Endothelial cell of umbilical vein (primary cell): ENCODE measurements around the gene IRF8. TPM values are rescaled to one million over a fixed set of nuclear protein-coding genes. Genes with fewer than 3 reads are reported as not detected.

Experiments
- BruUV-seq: library from RNA; stranded (reverse); fragments of 400-500 nt; replicated peaks from 2 replicates; lab custom pipeline; 2021; lab: Mats Ljungman, UMichigan
- CTCF ChIA-PET: fragments of 300-600, 350-600 bp; sonication (Branson Sonifier 250); formaldehyde crosslinking; loops from one replicate; lab custom pipeline; 2021; ENCODE audit warnings: antibody characterized with exemption, inconsistent platforms; lab: Charles Lee
- POLR2A ChIA-PET: fragments of 300-600, 350-600 bp; sonication (Branson Sonifier 250); formaldehyde crosslinking; loops from one replicate; lab custom pipeline; 2021; ENCODE audit warnings: antibody characterized with exemption, inconsistent platforms; lab: Charles Lee
- DNase-seq: peaks from one replicate; pipeline ENCODE4 v3.0.0-alpha.2; 2011; ENCODE audit warnings: low read depth, low spot score
- FAIRE-seq: peaks from 2 replicates; lab custom pipeline; 2011; peaks lifted over from hg19 to GRCh38; lab: Jason Lieb, UNC
- H2AFZ ChIP-seq: 2 replicates; pipeline ENCODE4 v1.6.0; 2012; ENCODE audit warnings: low read depth, low read length, control low read depth, inconsistent platforms
- H3K27ac ChIP-seq: 2 replicates; pipeline ENCODE4 v1.5.1; 2011; ENCODE audit warnings: low read depth, mild to moderate bottlenecking, control low read depth, low read length, moderate library complexity; ENCODE audit not compliant: insufficient read depth
- H3K27me3 ChIP-seq, 2 experiments: 2 replicates each; pipeline versions ENCODE4 v1.6.0 to v1.6.1; 2011; ENCODE audit warnings: low read length in 2 of 2, mixed read lengths in 1 of 2; ENCODE audit not compliant: control insufficient read depth in 2 of 2, insufficient read depth in 2 of 2
- H3K36me3 ChIP-seq, 2 experiments: 2 replicates in 1 of 2; 3 replicates in 1 of 2; pipeline ENCODE4 v1.5.1; 2011; ENCODE audit warnings: low read length in 2 of 2, mild to moderate bottlenecking in 1 of 2, moderate library complexity in 1 of 2; ENCODE audit not compliant: control insufficient read depth in 2 of 2, insufficient read depth in 2 of 2; ENCODE audit errors: extremely low read depth in 1 of 2
- H3K4me1 ChIP-seq: 3 replicates; pipeline ENCODE4 v1.5.1; 2011; ENCODE audit warnings: mild to moderate bottlenecking, low read length; ENCODE audit not compliant: control insufficient read depth, insufficient read depth; ENCODE audit errors: extremely low read depth
- H3K4me2 ChIP-seq: 2 replicates; pipeline ENCODE4 v1.6.1; 2011; ENCODE audit warnings: low read length, control low read depth, mixed read lengths; ENCODE audit not compliant: insufficient read depth
- H3K4me3 ChIP-seq, 3 experiments: fragments of 200-600 bp in 1 of 3; sonication (generic), shearing (Covaris generic) in 1 of 3; replicated peaks in 1 of 3; 2 replicates each; pipeline ENCODE4 v1.5.1; 2011 to 2016; ENCODE audit warnings: control low read depth in 3 of 3, low read length in 3 of 3, mild to moderate bottlenecking in 2 of 3, inconsistent platforms in 1 of 3, low read depth in 1 of 3, moderate library complexity in 1 of 3; ENCODE audit not compliant: insufficient read depth in 1 of 3
- H3K79me2 ChIP-seq: 2 replicates; pipeline ENCODE4 v1.6.0; 2012; ENCODE audit warnings: low read length, inconsistent platforms; ENCODE audit not compliant: control insufficient read depth, insufficient read depth
- H3K9ac ChIP-seq: replicated peaks from 2 replicates; pipeline ENCODE3; 2011; ENCODE audit warnings: low read length, control low read depth; ENCODE audit not compliant: insufficient read depth; ENCODE audit errors: extremely low read depth
- H3K9me1 ChIP-seq: replicated peaks from 3 replicates; pipeline ENCODE4 v1.6.0; 2011; ENCODE audit warnings: mild to moderate bottlenecking, low read length; ENCODE audit not compliant: control insufficient read depth, insufficient read depth; ENCODE audit errors: extremely low read depth
- H3K9me3 ChIP-seq: replicated peaks from 2 replicates; pipeline ENCODE4 v1.5.1; 2012; ENCODE audit warnings: low read length, inconsistent platforms; ENCODE audit not compliant: control insufficient read depth, insufficient read depth
- H4K20me1 ChIP-seq: replicated peaks from 2 replicates; pipeline ENCODE3; 2011; ENCODE audit warnings: mild to moderate bottlenecking, low read length; ENCODE audit not compliant: control insufficient read depth, insufficient read depth; ENCODE audit errors: extremely low read depth
- CTCF ChIP-seq, 2 donors: IDR thresholded peaks; 1 replicate in 1 of 2; 2 replicates in 1 of 2; pipeline ENCODE4 v1.5.1; 2011; ENCODE audit warnings: low read length in 2 of 2, mild to moderate bottlenecking in 2 of 2, moderate library complexity in 2 of 2, control low read depth in 1 of 2, inconsistent platforms in 1 of 2, low read depth in 1 of 2; ENCODE audit not compliant: insufficient read depth in 1 of 2; ENCODE audit errors: extremely low read depth in 1 of 2
- EZH2 ChIP-seq: IDR thresholded peaks from 2 replicates; pipeline ENCODE4 v1.6.1; 2012; ENCODE audit warnings: borderline replicate concordance, low read depth, mild to moderate bottlenecking, moderate library complexity, low read length, inconsistent platforms; ENCODE audit not compliant: severe bottlenecking
- FOS ChIP-seq: IDR thresholded peaks from 2 replicates; pipeline ENCODE4 v1.6.1; 2011; ENCODE audit warnings: mild to moderate bottlenecking, low read length, moderate library complexity, borderline replicate concordance; ENCODE audit not compliant: insufficient read depth
- GATA2 ChIP-seq: IDR thresholded peaks from 2 replicates; pipeline ENCODE4 v1.7.0; 2011; ENCODE audit warnings: low read depth, mild to moderate bottlenecking, moderate library complexity, mixed read lengths, low read length; ENCODE audit not compliant: insufficient read length, insufficient read depth
- JUN ChIP-seq: IDR thresholded peaks from 2 replicates; pipeline ENCODE4 v1.6.1; 2011; ENCODE audit warnings: borderline replicate concordance, low read depth; ENCODE audit not compliant: insufficient read length, insufficient read depth
- MAX ChIP-seq: IDR thresholded peaks from 2 replicates; pipeline ENCODE4 v1.6.1; 2011; ENCODE audit not compliant: insufficient read depth, insufficient read length
- MYC ChIP-seq: IDR thresholded peaks from one replicate; pipeline ENCODE4 v1.6.1; 2011; ENCODE audit warnings: mild to moderate bottlenecking, low read depth, low read length
- POLR2A ChIP-seq: IDR thresholded peaks from 2 replicates; pipeline ENCODE4 v1.6.1; 2012; ENCODE audit warnings: low read depth, mild to moderate bottlenecking, control low read depth, low read length
- POLR2AphosphoS5 ChIP-seq: IDR thresholded peaks from 2 replicates; pipeline ENCODE4 v1.6.1; 2012; ENCODE audit warnings: low read depth, mild to moderate bottlenecking, control low read depth, low read length, moderate library complexity; ENCODE audit not compliant: insufficient read depth
- dilution Hi-C: fragments of 300-500 bp; cut with MboI; formaldehyde crosslinking; loops from one replicate; pipeline ENCODE4 v1.15.0; 2019; ENCODE audit warnings: low sequenced_read_pairs; ENCODE audit not compliant: extremely low pct_ligation_motif_present
- intact Hi-C: fragments of 100-400 bp; cut with micrococcal nuclease; formaldehyde crosslinking; loops from one replicate; pipeline ENCODE4 v1.10.0; 2022
- polyA plus RNA-seq, 4 experiments: library from polyadenylated mRNA; depleted of rRNA in 3 of 4; stranded (reverse) in 3 of 4; unstranded in 1 of 4; fragments of >200 nt; gene quantifications; 2 replicates each; pipeline versions ENCODE4 v1.2.1 to v1.2.3, GENCODE V29; 2011 to 2012; ENCODE audit warnings: missing spikeins in 1 of 4
- total RNA-seq: library from RNA; stranded (reverse); gene quantifications from 2 replicates; pipeline ENCODE4 v1.2.3, GENCODE V29; 2021

The IRF8 gene
- total and polyA plus RNA-seq, 2 donors (not counting 3 experiments of a cell fraction or from before 2014, with no cell fraction given), result not detected

DNA sequence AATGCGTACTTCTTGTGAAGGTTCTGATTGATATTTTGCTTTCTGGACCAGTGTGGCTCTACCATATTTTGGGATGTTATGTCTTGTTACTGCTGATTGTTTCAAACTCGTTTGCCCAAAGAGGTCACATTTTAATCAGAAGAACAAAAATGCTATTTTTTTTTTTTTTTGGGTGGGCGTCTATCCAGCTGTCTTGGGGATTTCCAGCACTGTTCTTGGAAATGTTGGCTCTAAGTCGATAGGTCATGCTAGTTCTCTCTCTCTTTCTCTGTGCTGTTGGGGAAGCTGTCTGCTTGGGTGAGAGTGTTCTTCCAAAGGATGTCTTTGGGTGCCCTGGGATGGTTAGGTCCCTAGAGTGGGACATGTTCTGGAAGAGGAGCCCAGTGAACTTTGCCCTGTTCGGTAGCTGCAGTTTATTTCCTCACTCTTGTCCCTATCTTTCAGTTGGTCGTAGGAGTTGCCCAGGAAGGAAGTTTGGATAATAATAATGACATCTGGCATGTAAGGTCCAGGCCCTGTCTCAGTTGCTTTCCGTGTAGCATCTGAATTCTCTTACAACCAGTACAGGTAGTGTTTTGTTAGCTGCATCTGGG is 2.9 kb downstream of the IRF8 start:
- no peaks in the 10 kb centered on the region for H4K20me1 ChIP-seq
- H3K9me3 ChIP-seq, result no peaks in the 10 kb centered on the region
- BruUV-seq, result no TSS peak
- H3K36me3 ChIP-seq, result no peaks in the 10 kb centered on the region
- FAIRE-seq (no peak), DNase-seq (no peak)
- no peak overlapping the region for H3K4me3 ChIP-seq
- ChIA-PET CTCF (interaction anchor here (0.7 to 3.1 kb wide), 2 partner anchors 17 to 80 kb away, joined by 3 to 15 read pairs; no protein-coding TSS in a partner anchor), POLR2A (no interaction called here)
- H3K4me2 ChIP-seq, result no peak overlapping the region
- no peak overlapping the region for H2AFZ ChIP-seq
- peaks cover 46 to 47% of the 10 kb centered on the region in 2 experiments for H3K27me3 ChIP-seq
- H3K27ac ChIP-seq, result no peak overlapping the region
- dilution Hi-C loops, result no loop called here
- no peak overlapping the region for H3K9ac ChIP-seq
- H3K9me1 ChIP-seq, result no peaks in the 10 kb centered on the region
- H3K79me2 ChIP-seq, result no peaks in the 10 kb centered on the region
- TF ChIP-seq MYC (no peak), POLR2AphosphoS5 (no peak), EZH2 (no peak), CTCF (IDR thresholded peaks at IDR 0.05; ENCODE audit: extremely low read depth in 1 of 2, insufficient read depth in 1 of 2, low read depth in 1 of 2, low read length in 2 of 2) (no peak), JUN (no peak), FOS (no peak), GATA2 (no peak), MAX (no peak), POLR2A (no peak)
- H3K4me1 ChIP-seq, result peaks cover 8% of the 10 kb centered on the region
- intact Hi-C loops, result no loop called here
